GM15510 (cell line): ENCODE data around the gene MRPL40.

Experiments
- POLR2A ChIP-seq: IDR thresholded peaks from 3 replicates; pipeline ENCODE4 v1.6.1; 2011; ENCODE audit warnings: borderline replicate concordance; ENCODE audit not compliant: insufficient read length; ENCODE audit errors: extremely low read depth

The MRPL40 gene

GRCh38 chr22:19447330-19448075, 15.2 kb downstream of the MRPL40 start, which contains the start of gene C22orf39:
Gene C22orf39, minus strand, starts transcription at chr22:19447711. Its CDS starts 23 bp downstream, at chr22:19447688.
- TF ChIP-seq POLR2A, result peak; percentile 88

DNA sequence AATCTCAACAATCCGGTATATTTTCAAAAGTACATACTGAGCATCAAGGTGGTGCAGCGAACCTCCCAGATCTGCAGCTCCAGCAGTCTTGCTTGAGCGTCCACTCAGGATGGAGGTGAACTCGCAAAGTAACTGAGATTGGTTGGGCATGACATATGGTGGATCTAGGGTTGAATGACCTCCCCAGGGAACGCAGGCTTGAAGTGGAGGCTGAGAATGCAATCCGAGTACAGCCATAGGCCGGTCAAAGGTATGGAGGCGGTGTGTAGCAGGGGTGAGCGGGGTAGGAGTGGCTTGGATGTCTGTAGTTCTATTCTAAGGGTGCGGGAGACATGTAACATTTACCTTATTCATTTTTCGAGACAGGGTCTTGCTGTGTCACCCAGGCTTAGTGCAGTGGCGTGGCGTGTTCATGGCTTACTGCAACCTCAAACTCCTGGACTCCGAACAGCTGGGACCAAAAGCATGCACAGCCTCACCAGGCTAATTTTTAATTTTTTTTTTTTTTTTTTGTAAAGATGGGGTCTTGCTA, 15.8 kb downstream of the MRPL40 start:
- no peak for TF ChIP-seq POLR2A

- no peak for TF ChIP-seq POLR2A
Observed at GRCh38 chr22:19448739-19449421, 16.5 kb downstream of the MRPL40 start.

DNA sequence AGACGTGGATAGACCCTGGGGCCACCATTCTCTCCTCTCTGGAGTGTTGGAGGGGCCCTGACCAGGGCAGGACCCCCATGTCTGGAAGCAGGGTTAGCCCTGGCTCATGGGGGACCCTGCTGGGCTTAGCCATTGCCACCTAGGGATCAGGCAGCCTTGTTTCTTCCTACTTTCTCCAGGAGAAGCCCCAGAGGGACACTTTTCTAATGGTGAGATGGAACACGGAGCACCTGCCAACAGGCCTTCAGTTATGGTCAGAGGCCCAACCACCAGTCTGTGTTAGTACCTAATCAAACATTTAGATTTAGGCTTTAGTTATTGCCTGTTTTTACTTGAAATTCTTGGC, 17.1 kb downstream of the MRPL40 start:
- TF ChIP-seq POLR2A, result no peak

DNA sequence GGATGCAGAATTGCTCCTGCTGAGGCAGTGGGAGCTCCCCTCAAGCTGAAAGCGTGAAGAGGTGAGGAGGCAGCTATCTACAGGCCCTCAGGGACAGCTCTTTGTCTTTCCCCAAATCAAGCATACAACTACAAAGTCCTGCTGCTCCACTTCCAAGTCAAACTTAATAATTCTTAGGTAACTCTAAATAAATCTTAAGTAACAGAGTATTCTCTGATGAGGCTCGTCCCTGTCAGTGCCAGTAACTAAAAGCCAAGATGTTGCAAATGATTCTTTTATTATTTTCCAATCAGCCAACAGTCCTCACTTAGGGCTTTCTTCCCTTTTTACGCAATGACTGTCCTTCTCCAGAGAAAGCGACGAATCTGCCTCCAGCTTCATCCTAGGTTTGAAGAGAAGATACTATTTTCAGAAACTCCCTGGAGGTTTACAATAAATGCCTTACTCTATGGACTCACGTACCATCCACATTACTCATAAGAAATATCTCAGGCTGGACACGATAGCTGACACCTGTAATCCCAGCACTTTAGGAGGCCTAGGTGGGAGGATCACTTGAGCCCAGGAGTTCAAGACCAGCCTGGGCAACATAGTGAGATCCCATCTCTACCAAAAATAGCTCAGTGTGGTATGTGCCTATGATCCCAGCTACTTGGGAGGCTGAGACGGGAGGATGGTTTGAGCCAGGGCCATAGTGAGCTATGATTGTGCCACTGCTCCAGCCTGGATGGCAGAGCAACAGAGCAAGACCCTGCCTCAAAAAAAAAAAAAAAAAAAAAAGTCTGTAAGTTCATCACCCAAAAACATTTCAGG, 18.2 kb downstream of the MRPL40 start:
- no peak for TF ChIP-seq POLR2A

DNA sequence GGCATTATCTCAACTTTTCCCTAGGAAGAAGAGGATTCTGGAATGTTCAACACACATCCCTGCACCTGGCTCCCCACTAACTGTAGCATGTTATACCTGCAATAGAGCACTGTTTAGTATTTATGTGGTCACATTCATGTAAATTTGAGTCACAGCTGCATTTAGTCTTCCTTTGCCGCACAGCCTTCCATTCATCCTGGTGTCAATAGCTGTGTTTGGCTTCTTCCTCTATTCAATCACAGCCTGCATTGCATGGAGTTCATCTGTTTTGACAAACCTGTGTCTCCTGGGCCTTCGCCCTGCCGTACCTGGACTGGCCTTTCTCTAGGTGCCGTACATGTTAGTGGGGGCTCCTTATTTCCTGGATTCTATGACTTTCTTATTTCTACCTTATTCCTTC, 19.2 kb downstream of the MRPL40 start:
- TF ChIP-seq POLR2A, result no peak

DNA sequence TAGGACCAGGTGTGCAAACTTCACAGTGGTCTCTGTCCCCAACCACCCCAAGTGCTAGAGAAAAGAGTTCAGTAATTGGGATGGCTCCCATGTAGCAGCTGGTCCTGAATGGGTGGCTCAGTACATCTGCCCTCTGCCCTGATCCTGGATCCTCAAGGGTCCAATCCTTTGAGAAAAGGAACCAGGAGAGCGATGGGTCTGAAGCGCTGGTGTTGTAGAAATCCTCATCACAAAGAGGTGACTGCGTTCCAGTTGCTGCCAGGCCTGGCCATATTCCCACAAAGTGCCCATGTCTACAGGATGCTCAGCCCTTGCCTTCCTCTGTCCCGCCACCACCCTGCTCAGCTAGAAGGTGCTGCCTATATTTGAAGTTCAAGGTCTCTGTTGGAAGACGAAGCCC, 21.4 kb downstream of the MRPL40 start:
- TF ChIP-seq POLR2A, result no peak

- no peak for TF ChIP-seq POLR2A
Observed at GRCh38 chr22:19454156-19454555, 21.8 kb downstream of the MRPL40 start.

DNA sequence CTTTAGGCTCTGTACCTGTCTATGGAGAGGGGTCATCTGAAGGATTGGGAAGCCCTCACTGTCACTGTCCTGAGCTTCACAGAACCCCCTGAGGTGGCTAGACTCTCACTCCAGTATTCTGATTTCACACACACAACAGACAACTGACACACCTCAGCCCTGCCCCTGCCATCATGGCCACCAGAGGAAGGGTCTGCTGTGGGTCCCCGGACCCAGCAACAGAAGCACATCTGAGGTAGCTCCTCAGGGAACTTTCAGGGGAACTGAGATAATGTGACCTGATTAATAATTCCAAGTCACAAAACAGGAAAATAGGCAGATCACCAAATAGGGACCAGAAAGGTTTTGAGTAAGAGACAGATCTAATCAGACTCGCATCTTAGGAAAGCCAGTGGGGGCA, 22.7 kb downstream of the MRPL40 start:
- no peak for TF ChIP-seq POLR2A

GRCh38 chr22:19455585-19456370, 23.4 kb downstream of the MRPL40 start:
- TF ChIP-seq POLR2A, result no peak

DNA sequence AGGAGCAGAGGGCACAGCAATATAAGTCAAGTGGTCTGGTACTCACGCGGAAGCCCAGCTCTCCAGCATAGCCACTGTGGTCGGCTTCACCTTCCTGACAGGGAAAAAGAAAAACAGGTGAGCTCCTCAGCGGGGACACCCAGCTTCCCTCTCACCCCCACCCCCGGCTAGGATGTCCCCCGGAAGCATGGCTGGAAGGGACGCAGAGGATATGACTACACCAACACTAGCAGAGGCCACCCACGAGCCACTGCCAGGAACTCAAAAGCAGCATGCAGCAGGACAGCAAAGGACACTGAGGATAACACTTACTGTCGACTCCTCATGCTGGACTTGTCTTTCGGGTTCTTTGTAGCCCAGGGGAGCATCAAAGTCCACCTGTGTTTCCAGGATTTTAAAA, 24.2 kb downstream of the MRPL40 start:
- TF ChIP-seq POLR2A, result no peak

GRCh38 chr22:19457828-19458428, 25.6 kb downstream of the MRPL40 start:
- no peak for TF ChIP-seq POLR2A

- no peak for TF ChIP-seq POLR2A
Observed at GRCh38 chr22:19460036-19460435, 27.7 kb downstream of the MRPL40 start.

DNA sequence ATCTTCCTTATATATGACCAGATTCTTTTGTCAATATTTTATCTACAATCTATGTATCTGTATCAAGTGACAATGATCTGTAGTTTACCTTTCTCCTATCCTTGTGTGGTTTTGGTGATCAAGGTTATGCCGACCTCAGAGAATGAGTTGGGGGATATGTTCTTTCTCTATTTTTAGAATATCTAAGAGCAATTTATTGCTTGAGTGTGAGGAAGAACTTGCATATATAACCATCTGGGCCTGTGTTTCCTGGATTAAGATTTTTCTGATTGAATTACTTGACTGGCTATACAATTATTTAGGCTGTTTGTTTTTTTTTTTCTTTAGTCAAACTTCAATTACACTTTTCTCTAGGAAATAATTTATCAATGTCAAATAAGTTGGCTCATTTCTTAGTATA, 29.2 kb downstream of the MRPL40 start:
- no peak for TF ChIP-seq POLR2A

GRCh38 chr22:19463008-19463407, 30.7 kb downstream of the MRPL40 start:
- TF ChIP-seq POLR2A, result no peak
